Prostate gland (tissue), 2 donors: ENCODE results near the gene CCSAP.

Source experiments
- POLR2A ChIP-seq: fragments of 450-650 bp; IDR thresholded peaks from one replicate; pipeline ENCODE4 v1.6.1; 2016; ENCODE audit warnings: antibody characterized with exemption, mild to moderate bottlenecking
- TF ChIP-seq, protein P1 (sequence below), 4 experiments: fragments of 200-600 bp in 2 of 4; fragments of 450-650 bp in 2 of 4; sonication (generic) in 2 of 4; IDR thresholded peaks; 1 replicate in 3 of 4; 2 replicates in 1 of 4; pipeline ENCODE4 v1.5.1; 2016 to 2019; ENCODE audit warnings: antibody characterized with exemption in 4 of 4, mild to moderate bottlenecking in 2 of 4, moderate library complexity in 2 of 4

DNA sequence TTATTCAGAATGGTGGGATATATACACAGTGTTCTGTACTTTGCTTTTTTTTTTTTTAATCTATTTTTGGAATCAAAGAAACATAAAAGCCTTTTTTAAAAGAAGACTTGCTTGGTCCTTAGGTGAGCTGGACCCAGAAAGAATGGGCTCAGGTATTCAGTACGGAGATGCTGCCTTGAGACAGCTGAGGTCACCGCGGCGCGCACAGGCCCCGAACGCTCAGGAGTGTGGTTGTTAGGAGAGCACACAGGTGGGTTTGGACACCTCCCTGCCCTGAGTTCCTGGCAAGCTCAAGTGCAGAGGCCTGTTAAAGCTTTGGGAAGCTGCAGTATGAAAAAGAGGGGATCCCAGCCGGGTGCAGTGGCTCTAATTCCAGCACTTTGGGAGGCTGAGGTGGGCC is 40.1 kb downstream of the CCSAP start:
- TF ChIP-seq, protein P1, sequence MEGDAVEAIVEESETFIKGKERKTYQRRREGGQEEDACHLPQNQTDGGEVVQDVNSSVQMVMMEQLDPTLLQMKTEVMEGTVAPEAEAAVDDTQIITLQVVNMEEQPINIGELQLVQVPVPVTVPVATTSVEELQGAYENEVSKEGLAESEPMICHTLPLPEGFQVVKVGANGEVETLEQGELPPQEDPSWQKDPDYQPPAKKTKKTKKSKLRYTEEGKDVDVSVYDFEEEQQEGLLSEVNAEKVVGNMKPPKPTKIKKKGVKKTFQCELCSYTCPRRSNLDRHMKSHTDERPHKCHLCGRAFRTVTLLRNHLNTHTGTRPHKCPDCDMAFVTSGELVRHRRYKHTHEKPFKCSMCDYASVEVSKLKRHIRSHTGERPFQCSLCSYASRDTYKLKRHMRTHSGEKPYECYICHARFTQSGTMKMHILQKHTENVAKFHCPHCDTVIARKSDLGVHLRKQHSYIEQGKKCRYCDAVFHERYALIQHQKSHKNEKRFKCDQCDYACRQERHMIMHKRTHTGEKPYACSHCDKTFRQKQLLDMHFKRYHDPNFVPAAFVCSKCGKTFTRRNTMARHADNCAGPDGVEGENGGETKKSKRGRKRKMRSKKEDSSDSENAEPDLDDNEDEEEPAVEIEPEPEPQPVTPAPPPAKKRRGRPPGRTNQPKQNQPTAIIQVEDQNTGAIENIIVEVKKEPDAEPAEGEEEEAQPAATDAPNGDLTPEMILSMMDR (IDR thresholded peaks at IDR 0.05), result no peak
- TF ChIP-seq POLR2A, result no peak
